Measurements from ENCODE around the gene STON1.

Gene STON1

GRCh38 chr2:48488545-48488944 is 41.4 kb upstream of the STON1 start:
- H3F3A ChIP-seq (ENCODE audit: insufficient read depth), result no peaks in the 10 kb centered on the region
- no peaks in the 10 kb centered on the region for H3K9me3 ChIP-seq (ENCODE audit: insufficient read depth, low read length)
- H3K27ac ChIP-seq (ENCODE audit: low read depth, low read length), result no peak overlapping the region
- H4K20me1 ChIP-seq (ENCODE audit: low read depth, low read length), result no peaks in the 10 kb centered on the region
- no peaks in the 10 kb centered on the region for H3K27me3 ChIP-seq (ENCODE audit: low read length)
- TF ChIP-seq CTCF (IDR thresholded peaks at IDR 0.05; ENCODE audit: insufficient read depth, low read length, poor library complexity, severe bottlenecking), result no peak
- TF ChIP-seq EZH2phosphoT487 (conservative IDR thresholded peaks at IDR 0.05; ENCODE audit: low read length), result no peak
- no peak overlapping the region for H2AFZ ChIP-seq (ENCODE audit: low read depth, low read length, severe bottlenecking)
- no peaks in the 10 kb centered on the region for H3K79me2 ChIP-seq (ENCODE audit: insufficient read depth, low read length)
- H3K9me2 ChIP-seq (replicated peaks; ENCODE audit: insufficient read depth, low read length), result no peaks in the 10 kb centered on the region
- no peak overlapping the region for H3K4me3 ChIP-seq (ENCODE audit: insufficient read depth, low read length, poor library complexity, severe bottlenecking)
- H3K36me3 ChIP-seq (ENCODE audit: low read length), result peaks cover 16% of the 10 kb centered on the region; the same call in 1 of the 2 replicates
- H3K4me2 ChIP-seq (ENCODE audit: low read depth, low read length, poor library complexity, severe bottlenecking), result no peak overlapping the region
- H3K9ac ChIP-seq (ENCODE audit: low read length), result no peak overlapping the region

GRCh38 chr2:48496849-48497248 is 33.1 kb upstream of the STON1 start:
- Histone ChIP-seq H3K27me3 (ENCODE audit: low read length) (no peaks in the 10 kb centered on the region), H3K27ac (ENCODE audit: low read depth, low read length) (no peak overlapping the region), H2AFZ (ENCODE audit: low read depth, low read length, severe bottlenecking) (no peak overlapping the region), H3K36me3 (ENCODE audit: low read length) (peaks cover 25% of the 10 kb centered on the region; the same call in 1 of the 2 replicates), H3K79me2 (ENCODE audit: insufficient read depth, low read length) (no peaks in the 10 kb centered on the region), H4K20me1 (ENCODE audit: low read depth, low read length) (no peaks in the 10 kb centered on the region), H3K9me3 (ENCODE audit: insufficient read depth, low read length) (no peaks in the 10 kb centered on the region), H3F3A (ENCODE audit: insufficient read depth) (no peaks in the 10 kb centered on the region), H3K4me3 (ENCODE audit: insufficient read depth, low read length, poor library complexity, severe bottlenecking) (no peak overlapping the region), H3K4me2 (ENCODE audit: low read depth, low read length, poor library complexity, severe bottlenecking) (no peak overlapping the region), H3K9ac (ENCODE audit: low read length) (no peak overlapping the region), H3K9me2 (replicated peaks; ENCODE audit: insufficient read depth, low read length) (no peaks in the 10 kb centered on the region)
- TF ChIP-seq CTCF (IDR thresholded peaks at IDR 0.05; ENCODE audit: insufficient read depth, low read length, poor library complexity, severe bottlenecking) (no peak), EZH2phosphoT487 (conservative IDR thresholded peaks at IDR 0.05; ENCODE audit: low read length) (no peak)

GRCh38 chr2:48504647-48505327 is 25.2 kb upstream of the STON1 start:
- Histone ChIP-seq H3K9me3 (ENCODE audit: insufficient read depth, low read length) (no peaks in the 10 kb centered on the region), H2AFZ (ENCODE audit: low read depth, low read length, severe bottlenecking) (no peak overlapping the region), H3K79me2 (ENCODE audit: insufficient read depth, low read length) (no peaks in the 10 kb centered on the region), H3K4me3 (ENCODE audit: insufficient read depth, low read length, poor library complexity, severe bottlenecking) (no peak overlapping the region), H3K9me2 (replicated peaks; ENCODE audit: insufficient read depth, low read length) (no peaks in the 10 kb centered on the region), H3K36me3 (ENCODE audit: low read length) (peaks cover 19% of the 10 kb centered on the region; the same call in 1 of the 2 replicates), H3K27ac (ENCODE audit: low read depth, low read length) (no peak overlapping the region), H3K4me2 (ENCODE audit: low read depth, low read length, poor library complexity, severe bottlenecking) (no peak overlapping the region), H3F3A (ENCODE audit: insufficient read depth) (no peaks in the 10 kb centered on the region), H3K9ac (ENCODE audit: low read length) (no peak overlapping the region), H4K20me1 (ENCODE audit: low read depth, low read length) (no peaks in the 10 kb centered on the region), H3K27me3 (ENCODE audit: low read length) (no peaks in the 10 kb centered on the region)
- TF ChIP-seq EZH2phosphoT487 (conservative IDR thresholded peaks at IDR 0.05; ENCODE audit: low read length) (no peak), CTCF (IDR thresholded peaks at IDR 0.05; ENCODE audit: insufficient read depth, low read length, poor library complexity, severe bottlenecking) (no peak)
